ENCODE results near the gene ST6GALNAC3.

- no peak for TF ChIP-seq EZH2 (IDR thresholded peaks at IDR 0.05; ENCODE audit: low read length)
- no peak for TF ChIP-seq CTCF (optimal IDR thresholded peaks at IDR 0.05 in 1 of 3, IDR thresholded peaks at IDR 0.05 in 1 of 3, conservative IDR thresholded peaks at IDR 0.05 in 1 of 3; ENCODE audit: extremely low read depth in 1 of 3, insufficient read depth in 2 of 3, low read length in 3 of 3)
Measured at GRCh38 chr1:76083189-76083588, 8.6 kb downstream of the ST6GALNAC3 start.

All from keratinocyte (primary cell).